SK-N-MC (cell line): ENCODE results near the gene POLR1H.

ENCODE experiments used
- DNase-seq: peaks from one replicate; pipeline ENCODE4 v3.0.0-alpha.2; 2011; ENCODE audit warnings: low read depth, low spot score
- H3K27ac ChIP-seq: fragments of 200-600 bp; sonication (generic); 2 replicates; pipeline ENCODE4 v1.5.1; 2016; ENCODE audit warnings: mixed run types
- H3K36me3 ChIP-seq: fragments of 200-600 bp; sonication (generic); 2 replicates; pipeline ENCODE4 v1.6.1; 2017; ENCODE audit warnings: antibody characterized with exemption, low read length, mixed read lengths; ENCODE audit not compliant: insufficient read depth
- H3K4me3 ChIP-seq: fragments of 200-600 bp; sonication (generic); 2 replicates; pipeline ENCODE4 v1.5.1; 2016
- H3K9ac ChIP-seq: fragments of 200-600 bp; sonication (generic); 2 replicates; pipeline ENCODE4 v1.8.0; 2017; ENCODE audit warnings: mixed run types, mixed read lengths; ENCODE audit not compliant: insufficient read length
- H3K9me3 ChIP-seq: fragments of 200-600 bp; sonication (generic); 2 replicates; pipeline ENCODE4 v1.6.1; 2017; ENCODE audit warnings: low read depth, mild to moderate bottlenecking, antibody characterized with exemption, low read length, moderate library complexity, mixed read lengths
- EZH2 ChIP-seq: fragments of 200-600 bp; sonication (generic); IDR thresholded peaks from one replicate; pipeline ENCODE4 v1.6.1; 2017; ENCODE audit warnings: antibody characterized with exemption
- FOXP2 ChIP-seq: optimal IDR thresholded peaks from 2 replicates; pipeline ENCODE3; 2011; ENCODE audit warnings: mild to moderate bottlenecking, moderate library complexity; ENCODE audit not compliant: insufficient read depth; ENCODE audit errors: extremely low read length, control extremely low read depth
- POLR2AphosphoS5 ChIP-seq: IDR thresholded peaks from 2 replicates; pipeline ENCODE4 v1.6.1; 2012; ENCODE audit warnings: mild to moderate bottlenecking, low read depth, low read length, borderline replicate concordance

Gene POLR1H

DNA sequence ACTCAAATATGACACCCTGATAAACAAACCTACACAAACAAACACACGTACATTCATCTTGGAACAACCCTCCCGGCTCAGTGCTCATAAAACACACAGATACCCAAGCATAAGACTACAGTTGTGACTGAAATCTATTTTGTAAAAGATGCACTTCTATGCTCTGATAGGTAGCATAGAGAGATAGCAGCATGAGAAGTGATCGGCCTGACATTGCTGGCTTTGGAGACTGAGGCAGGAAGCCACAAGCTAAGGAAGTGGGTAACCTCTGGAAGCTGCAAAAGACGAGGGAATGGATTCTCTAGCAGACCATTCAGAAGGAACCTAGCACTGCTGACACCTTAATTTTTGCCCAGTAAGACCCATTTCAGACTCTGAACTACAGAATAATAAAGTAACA is 16.2 kb downstream of the POLR1H start:
- DNase-seq: no peak
- Histone ChIP-seq H3K4me3 (no peak overlapping the region), H3K9me3 (no peaks in the 10 kb centered on the region), H3K9ac (no peak overlapping the region), H3K36me3 (no peaks in the 10 kb centered on the region), H3K27ac (no peak overlapping the region)
- TF ChIP-seq FOXP2: no peak
- no peak for TF ChIP-seq POLR2AphosphoS5
- no peak for TF ChIP-seq EZH2

GRCh38 chr6:30087876-30088275 is 26.8 kb downstream of the POLR1H start:
- Histone ChIP-seq H3K36me3 (no peaks in the 10 kb centered on the region), H3K9me3 (no peaks in the 10 kb centered on the region), H3K27ac (no peak overlapping the region), H3K9ac (no peak overlapping the region), H3K4me3 (no peak overlapping the region)
- DNase-seq: no peak
- TF ChIP-seq POLR2AphosphoS5 (no peak), FOXP2 (no peak), EZH2 (no peak)

GRCh38 chr6:30091577-30092381 is 30.7 kb downstream of the POLR1H start:
- no peaks in the 10 kb centered on the region for H3K36me3 ChIP-seq
- H3K9ac ChIP-seq: no peak overlapping the region
- no peak for TF ChIP-seq POLR2AphosphoS5
- H3K27ac ChIP-seq: no peak overlapping the region
- H3K4me3 ChIP-seq: no peak overlapping the region
- no peaks in the 10 kb centered on the region for H3K9me3 ChIP-seq
- no peak for DNase-seq

DNA sequence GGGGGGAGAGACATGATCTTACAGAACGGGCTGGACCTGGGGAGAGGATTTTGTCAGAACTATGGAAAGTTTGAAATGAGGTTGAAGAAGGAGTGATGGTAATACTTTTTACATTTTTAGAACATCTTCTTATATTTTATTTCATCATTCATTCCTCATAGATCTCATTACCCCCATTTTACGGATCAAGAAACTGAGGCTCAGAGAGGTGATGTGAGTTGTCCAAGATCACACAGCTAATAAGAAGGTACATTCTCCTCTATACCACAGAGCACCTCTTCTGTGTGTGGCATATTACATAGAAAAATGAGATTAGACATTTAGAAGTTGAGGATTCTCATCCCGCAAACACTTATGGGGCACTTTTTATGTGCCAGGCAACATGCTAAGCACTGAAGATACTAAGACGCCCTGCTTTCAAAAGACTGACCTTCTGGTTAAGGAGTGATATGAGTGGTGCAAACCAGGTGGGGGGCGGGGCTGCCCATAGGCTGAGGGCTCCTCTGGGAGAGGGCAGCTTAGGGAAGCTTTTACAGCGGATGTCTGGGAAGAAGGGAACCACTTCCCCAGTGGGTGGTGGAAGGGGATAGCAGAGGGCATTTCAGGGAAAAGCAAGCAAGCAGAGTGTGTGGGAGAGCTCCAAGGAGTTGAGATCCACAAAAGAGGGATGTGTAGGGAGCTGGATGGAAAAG is 31.9 kb downstream of the POLR1H start:
- Histone ChIP-seq H3K9ac (no peak overlapping the region), H3K9me3 (no peaks in the 10 kb centered on the region), H3K36me3 (no peaks in the 10 kb centered on the region), H3K4me3 (no peak overlapping the region), H3K27ac (no peak overlapping the region)
- TF ChIP-seq EZH2 (no peak), POLR2AphosphoS5 (no peak), FOXP2 (no peak)
- no peak for DNase-seq

- no peak for TF ChIP-seq FOXP2
- no peak for TF ChIP-seq EZH2
- TF ChIP-seq POLR2AphosphoS5: no peak
- H3K27ac ChIP-seq: no peak overlapping the region
- no peak for DNase-seq
These were observed 33.0 kb downstream of the POLR1H start for GRCh38 chr6:30093951-30094661.

GRCh38 chr6:30096829-30097228 is 35.8 kb downstream of the POLR1H start:
- Histone ChIP-seq H3K36me3 (no peaks in the 10 kb centered on the region), H3K4me3 (no peak overlapping the region), H3K27ac (no peak overlapping the region), H3K9me3 (no peaks in the 10 kb centered on the region), H3K9ac (no peak overlapping the region)
- TF ChIP-seq POLR2AphosphoS5 (no peak), EZH2 (no peak), FOXP2 (no peak)
- no peak for DNase-seq

More at GRCh38 chr6:30093951-30094661, 33.0 kb downstream of the POLR1H start:
- H3K4me3 ChIP-seq: no peak overlapping the region
- H3K9ac ChIP-seq: no peak overlapping the region
- H3K9me3 ChIP-seq: no peaks in the 10 kb centered on the region
- H3K36me3 ChIP-seq: no peaks in the 10 kb centered on the region

GRCh38 chr6:30097902-30098768 is 37.1 kb downstream of the POLR1H start:
- Histone ChIP-seq H3K4me3 (no peak overlapping the region), H3K27ac (no peak overlapping the region), H3K9me3 (no peaks in the 10 kb centered on the region), H3K9ac (no peak overlapping the region), H3K36me3 (no peaks in the 10 kb centered on the region)
- no peak for TF ChIP-seq EZH2
- no peak for TF ChIP-seq FOXP2
- TF ChIP-seq POLR2AphosphoS5: no peak
- DNase-seq: no peak

GRCh38 chr6:30100154-30100553 is 39.1 kb downstream of the POLR1H start:
- Histone ChIP-seq H3K36me3 (no peaks in the 10 kb centered on the region), H3K27ac (no peak overlapping the region), H3K9ac (no peak overlapping the region), H3K4me3 (no peak overlapping the region), H3K9me3 (no peaks in the 10 kb centered on the region)
- TF ChIP-seq POLR2AphosphoS5 (no peak), EZH2 (no peak), FOXP2 (no peak)
- no peak for DNase-seq
